Activated T-cell treated with anti-CD3 and anti-CD28 coated beads for 4 hours (primary cell): Measurements from ENCODE around the gene VEPH1.

Experiments
- DNase-seq: peaks from one replicate; pipeline ENCODE4 v3.0.0-alpha.2; 2020

VEPH1 gene

DNA sequence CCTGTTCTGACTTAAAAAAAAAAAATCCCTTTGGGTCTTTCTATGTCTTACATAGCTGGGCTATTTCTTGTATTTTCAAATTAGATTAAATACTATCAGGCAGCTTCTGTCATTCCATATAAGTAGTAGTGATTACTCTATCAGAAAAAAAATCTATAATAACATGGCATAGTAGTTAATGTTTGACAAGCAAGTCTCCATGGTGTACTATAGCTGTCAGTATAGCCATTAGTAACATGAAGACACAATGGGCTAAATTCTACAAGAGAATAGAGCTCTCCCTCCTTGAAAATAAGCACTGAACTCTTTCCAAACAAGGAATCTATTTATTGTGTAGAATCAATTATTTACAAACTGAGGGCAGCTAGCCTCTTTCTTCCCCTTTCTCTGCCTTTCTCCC lies 19.4 kb upstream of the VEPH1 start:
- DNase-seq: no peak

DNA sequence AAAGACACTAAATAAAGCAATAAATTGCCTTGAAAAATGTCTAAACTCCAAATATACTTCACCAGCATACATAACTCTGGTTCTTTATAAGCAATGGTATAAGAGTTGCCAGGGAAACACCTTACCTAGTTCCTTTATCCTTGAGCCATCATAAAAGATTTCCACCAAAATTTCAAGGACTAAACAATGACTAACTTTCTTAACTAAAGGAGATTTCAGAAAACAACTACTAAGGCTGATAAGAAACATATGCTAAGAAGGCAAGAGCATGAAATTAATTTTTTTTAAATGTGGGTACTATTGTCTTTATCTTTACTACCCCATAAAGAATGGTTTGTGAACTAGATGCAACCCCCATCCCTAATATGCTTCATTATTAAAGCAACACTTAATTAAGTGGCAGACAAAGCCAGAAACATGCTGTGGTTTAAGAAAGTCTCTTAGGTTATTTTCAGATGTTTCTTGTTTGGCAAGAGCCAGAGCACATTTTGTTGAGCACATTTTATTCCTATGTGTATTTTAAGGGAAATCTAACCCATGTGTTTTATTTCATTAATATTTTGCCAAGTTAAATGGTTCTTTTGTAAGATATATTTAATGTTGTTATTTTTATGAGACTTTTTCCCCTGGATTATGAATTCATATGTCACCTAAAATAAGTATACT lies 17.4 kb upstream of the VEPH1 start:
- no peak for DNase-seq

DNA sequence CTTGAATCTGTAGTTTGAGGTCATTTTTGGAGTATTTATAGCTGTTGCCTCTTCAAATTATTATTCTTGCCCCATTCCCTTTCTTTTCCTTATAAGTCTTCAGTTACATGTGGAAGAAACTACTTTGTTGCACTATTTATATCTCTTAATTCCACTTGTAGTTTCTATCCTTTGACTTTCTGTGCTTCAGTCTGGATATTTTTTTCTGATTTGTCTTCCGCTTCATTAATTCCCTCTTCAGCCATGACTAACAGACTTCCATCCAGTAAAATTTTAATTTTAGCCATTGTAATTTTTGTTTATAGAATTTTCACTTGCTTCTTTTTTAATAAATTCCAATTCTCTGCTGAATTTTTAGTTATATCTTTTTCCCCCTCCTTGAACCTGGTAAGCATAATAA lies 15.7 kb upstream of the VEPH1 start:
- no peak for DNase-seq

DNA sequence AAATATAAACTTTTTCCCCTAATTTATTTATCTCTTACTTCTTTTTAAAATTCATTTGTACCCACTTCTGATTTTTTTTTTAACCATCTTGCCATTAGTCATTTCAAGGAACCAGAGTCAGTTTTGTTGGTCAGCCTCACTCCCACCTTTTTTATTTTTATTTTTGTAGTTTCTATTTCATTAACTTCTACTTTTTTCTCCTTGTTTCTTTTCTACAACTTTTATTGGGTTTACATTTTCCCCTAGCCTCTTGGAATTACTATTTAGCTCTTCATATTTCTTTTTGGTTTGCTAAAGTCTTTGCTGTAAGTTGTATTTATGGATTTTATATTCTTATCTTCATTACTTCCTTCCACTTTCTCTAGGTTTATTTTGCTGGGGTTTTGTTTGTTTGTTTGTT lies 13.7 kb upstream of the VEPH1 start:
- no peak for DNase-seq

DNA sequence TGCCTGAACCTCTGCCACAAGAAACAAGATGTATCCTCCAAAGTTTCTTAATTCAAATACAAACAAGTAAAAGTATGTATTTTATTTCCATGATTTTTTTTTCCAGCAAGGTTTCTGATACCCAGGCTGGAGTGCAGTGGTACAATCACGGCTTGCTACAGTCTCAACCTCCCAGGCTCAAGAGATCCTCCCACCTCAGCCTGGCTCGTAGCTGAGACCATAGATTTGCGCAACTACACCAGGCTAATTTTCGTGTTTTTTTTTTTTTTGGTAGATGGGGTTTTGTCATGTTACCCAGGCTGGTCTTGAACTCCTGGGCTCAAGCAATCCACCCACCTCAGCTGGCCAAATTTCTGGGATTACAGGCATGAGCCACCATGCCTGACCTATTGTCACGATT lies 12.2 kb upstream of the VEPH1 start:
- no peak for DNase-seq

DNA sequence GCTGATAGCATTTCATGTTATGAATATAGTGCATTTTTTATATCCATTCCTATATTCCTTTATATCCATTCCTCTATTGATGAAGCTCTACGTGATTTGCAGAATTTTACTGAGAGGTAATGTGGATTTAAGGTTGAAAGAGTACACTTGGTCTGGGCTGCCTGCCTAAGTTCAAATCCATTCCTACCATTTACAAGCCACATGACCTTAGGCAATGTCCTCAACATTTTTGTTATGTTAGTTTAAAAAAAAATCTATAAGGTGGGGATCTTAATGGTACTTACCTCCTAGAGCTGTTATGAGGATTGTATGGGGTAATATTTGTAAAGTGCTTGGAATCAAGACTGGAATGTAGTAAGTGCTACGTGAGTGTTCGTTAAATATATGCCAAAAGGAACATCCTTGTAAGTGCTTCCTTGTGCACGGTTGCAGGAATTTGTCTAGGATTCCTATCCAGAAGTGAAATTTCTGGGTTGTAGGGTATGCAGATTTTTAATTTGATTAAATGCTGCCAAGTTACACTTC lies 11.2 kb upstream of the VEPH1 start:
- no peak for DNase-seq

DNA sequence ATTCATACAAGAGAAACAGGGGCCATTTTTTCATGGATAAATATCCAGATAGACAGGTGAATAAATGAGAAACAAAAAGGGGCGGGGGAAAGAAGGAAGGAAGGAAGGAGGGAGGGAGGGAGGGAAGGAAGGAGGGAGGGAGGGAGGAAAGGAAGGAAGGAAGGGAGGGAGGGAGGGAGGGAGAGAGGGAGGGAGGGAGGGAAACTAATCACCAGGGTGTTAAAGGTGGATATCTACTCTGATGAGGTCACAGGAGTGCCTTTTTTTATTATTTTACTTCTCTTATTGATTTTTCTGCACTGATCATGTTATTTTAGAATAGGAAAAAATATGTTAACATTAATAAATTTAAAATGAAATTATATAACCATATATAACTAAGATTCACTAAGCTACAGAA lies 10.4 kb upstream of the VEPH1 start:
- DNase-seq: no peak

DNA sequence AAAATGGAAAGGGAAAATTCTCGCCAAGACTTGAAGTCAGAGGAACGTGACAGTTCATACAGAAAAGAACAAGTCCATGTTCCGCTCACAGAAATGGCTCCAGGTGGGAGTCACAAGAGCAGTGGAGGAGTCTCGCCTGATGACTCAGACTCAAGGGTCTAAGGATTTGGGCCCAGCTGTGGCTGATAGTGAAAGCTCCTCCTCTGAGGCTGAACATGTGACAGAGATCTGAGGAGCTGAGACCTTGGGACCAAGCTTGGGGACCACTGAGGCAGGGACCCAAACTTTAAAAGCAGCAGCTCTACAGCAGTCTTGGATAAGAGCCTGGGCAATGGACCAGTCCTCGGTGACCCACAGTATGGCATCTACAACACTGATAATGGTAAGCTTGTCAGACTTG lies 9.3 kb upstream of the VEPH1 start:
- DNase-seq: no peak

DNA sequence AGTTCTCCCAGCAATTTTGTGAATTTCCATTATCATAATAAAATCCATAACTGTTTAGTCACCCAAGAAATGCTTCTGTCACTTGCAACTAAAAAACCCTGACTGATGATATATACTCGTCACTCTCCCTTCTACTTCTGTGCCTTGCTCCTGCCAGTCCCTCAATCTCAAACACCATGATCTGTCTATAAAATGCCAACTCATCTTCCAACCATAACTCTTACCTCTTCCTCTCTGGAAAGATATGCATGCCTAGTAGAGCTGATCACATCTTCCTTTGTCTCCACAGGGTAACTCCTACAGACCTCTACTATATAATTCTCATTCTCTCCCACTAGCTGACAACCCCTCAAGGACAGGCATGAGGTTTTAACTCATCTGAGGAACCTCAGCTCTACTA lies 5.2 kb upstream of the VEPH1 start:
- no peak for DNase-seq

DNA sequence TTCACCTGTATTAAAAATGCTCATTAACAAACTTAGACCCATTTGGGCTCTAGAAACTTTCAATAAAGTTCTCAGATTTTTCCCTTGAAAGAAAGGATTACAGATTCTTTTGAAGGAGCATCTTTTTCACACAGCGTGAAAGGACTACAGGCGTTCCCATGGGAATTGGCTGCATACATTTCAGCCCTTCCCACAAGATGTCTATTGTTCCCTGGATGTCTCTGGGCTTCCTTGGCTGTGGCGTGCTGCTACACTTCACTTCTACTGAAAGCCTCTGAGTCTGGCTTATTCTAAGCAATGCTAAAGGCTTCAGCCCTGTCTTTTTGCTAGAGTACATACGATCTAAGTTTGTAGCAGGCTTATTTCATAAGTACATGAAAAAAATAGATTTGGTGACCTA lies 1.4 kb downstream of the VEPH1 start:
- no peak for DNase-seq

DNA sequence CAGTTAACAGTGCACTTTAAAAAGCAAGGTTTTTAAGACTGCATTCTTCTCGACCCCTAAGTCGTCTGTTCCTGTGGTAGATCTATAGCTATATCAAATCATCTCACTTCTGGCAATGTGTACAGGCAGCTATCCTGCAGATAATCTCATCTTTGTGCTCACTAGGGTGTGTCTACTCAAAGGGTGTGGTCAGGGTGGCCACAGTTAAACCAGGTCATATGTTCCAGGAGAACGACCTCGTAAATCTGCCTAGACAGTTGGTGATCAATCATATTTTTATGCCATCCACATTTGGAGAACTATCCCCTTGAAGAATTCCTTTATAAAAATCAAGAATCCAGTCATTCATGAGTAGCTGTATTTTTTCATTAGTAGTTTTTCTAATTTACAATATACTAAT lies 3.0 kb downstream of the VEPH1 start:
- no peak for DNase-seq

DNA sequence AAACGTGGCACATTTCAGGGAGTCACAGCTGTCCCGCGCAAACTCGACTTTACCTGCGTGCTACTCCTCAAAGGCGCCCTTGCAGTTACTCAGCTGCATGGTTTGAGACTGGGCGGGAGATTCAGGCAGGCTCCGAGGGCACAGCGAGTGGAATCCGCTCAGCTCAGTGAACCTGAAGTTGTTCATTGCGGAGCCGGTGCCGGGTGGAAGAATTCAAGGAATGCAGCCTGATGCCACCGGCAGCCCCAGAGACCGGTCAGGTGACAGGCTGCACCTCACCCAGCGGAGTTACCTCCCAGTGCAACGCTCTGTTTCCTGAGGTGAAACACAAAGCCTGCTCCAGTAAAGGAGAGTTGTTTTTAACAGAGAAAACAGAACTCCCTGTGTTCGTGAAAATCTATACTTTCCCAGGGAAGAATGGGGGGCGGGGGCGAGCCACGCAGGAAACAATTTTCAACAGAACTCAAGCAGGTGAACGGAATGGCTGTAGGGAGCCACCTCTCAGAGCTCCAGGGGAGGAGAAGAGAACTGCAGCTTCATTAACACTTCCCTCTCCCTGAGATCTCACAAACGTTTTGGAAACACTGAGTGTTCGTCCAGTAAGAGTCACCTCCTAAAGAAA lies 3.8 kb downstream of the VEPH1 start:
- no peak for DNase-seq

DNA sequence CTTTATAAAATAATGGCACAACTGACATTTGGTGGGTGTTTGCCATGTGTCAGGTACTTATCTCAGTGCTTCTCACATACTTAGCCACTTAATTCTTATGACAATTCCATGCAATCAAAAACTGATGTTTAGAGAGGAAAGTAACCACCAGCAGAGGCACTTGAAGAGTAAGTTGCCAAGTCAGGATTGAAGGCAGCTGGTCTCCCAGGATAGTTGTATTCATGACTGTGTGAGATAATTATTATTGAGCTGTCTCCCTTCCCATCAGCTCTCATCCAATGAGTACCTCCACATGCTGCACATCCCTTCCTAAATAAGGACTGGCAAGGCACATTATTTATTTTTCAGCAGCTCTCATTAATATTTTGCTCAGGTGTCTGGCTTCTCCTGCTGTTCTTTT lies 4.8 kb downstream of the VEPH1 start:
- DNase-seq: no peak

DNA sequence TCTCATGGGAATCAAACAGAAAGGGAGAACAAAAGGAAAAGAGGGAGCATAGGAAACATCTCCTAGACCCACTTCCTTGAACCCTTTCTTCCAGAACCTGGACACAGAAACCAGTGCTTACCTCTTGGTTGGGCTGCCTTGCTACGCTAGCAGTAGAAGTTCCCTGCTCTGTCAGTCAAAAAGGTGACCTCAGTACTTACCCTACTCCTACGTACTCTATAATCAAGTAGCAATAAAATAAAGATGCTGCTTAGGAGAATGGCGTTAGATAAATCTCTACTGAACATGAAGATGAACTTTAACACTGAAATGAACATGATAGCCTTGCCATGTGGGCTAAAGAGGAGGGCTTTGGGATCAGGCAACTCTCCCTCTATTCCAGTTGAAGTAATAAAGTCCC lies 7.4 kb downstream of the VEPH1 start:
- DNase-seq: no peak

DNA sequence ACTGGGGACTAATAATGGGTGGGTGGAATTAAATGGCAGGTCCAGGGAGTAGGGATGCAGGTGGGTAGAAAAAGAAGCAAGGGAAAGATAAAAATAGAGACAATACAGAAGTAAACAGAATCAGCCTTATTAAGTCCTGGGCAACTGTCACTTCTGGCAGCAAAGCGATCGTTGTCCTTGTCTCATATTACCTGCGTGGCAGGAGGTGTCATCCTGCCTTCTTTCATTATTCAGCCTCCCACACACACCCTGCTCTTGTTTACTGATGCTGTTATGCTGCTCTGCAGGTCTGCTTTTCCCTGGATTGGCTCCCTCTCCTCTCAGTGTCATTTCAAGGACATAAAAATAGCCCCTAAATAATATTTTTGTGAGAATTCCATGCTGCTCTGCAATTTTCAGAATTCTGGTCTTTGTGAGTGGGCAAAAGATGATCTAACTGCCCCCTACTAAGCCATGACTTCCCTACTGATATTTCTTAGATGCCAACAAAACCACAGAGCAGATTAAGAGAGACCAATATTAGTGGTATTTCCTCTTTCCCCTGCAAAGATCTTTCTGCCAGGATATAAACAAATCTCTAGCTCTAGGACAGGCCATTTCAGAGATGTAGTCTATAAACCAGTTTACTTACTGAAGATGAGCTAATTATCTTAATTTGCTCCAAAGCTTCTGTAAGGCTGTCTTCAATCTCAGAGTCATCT lies 8.5 kb downstream of the VEPH1 start:
- DNase-seq: no peak

DNA sequence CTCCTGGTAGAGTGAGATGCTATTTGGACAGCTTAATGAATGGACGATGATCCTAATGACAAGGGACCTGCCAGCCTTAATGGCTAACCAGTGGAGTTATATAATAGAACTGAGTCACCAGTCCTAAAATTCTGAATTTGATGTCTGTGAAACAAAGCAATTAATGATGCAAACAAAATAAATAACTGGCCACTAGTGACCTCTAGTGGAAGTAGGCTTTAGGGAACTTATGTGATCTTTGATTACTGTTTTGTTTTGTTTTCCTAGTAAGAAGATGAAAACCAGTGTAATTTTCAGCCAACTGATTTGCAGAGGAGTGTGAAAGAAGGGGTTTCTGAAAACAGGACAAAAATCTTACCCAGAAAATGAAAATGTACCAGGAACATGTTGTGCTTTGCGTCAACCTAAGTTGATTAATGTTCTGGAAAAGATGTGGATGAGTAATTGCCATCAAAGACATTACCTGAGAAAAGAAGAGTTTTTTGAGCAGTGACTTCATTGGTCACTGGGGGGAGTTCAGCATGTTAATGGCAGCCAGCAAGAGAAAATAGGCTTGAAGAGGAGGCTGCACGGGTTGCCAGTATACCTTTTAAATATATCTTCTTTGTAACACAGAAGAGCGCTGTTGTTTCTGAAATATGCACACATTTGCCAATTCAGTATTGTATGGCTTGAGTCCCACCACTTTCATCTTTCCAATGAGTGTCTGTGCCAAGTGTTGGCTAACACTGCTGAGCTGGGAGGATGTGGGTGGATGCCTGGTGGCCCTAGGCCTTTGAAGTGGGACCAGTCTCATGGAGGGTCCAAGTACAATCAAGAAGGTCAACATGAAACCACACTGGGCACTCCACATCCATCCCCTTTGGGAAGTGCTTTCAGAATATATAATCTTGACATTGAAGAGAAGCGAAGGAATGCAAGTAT lies 9.3 kb downstream of the VEPH1 start:
- no peak for DNase-seq

DNA sequence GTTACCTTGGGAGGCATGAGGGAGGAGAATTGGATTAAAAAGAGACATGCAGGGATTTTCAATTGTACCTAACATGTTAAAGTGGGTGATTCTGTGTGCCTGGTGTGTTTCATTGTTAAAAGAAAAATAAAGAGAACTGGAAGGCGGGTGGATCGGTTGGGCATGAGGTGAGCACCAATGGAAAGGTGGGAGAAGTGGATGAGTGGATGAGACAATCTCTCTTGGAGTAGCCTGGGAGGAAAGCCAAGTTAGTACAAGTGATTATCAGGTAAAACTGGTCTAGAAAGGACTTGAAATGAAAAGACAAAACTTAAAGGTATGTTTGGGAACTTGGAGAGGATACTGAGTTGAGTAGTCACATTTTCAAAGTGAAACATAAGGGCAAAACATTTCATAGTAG lies 12.1 kb downstream of the VEPH1 start:
- DNase-seq: no peak

DNA sequence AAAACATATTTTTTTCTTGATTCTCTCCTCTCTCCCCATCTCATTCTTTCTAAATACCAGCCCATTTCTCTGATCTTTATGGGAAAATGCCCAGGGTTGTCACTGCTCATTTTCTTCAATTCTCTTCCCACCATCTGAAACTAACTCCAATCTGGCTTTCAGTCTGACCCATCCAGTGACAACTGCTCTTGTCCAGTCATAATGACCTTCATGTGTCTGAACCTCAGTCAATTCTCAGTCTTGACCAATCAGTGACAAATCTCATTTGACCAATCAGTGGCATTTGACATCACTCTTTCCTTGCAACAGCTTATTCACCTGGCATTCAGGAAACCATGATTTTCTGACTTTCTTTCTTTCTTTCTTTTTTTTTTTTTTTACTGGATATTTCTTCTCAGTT lies 15.1 kb downstream of the VEPH1 start:
- DNase-seq: no peak

DNA sequence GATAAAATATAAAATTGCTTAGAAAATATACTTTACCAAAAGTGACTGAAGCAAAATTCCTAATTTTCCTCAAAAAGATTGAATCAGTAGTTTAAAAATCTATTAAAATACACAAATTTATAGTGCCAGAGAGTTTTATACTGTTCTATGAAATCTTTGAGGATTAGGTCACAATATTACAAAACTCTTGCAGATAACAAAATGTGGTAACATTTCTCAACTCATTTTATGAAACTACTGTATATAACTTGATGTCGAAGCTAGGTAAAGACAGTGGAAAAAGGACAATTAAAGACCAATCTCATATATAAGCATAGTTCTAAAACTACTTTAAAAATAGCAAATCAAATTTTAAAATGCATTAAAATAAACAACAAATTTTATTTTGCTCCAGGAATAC lies 15.9 kb downstream of the VEPH1 start:
- no peak for DNase-seq

DNA sequence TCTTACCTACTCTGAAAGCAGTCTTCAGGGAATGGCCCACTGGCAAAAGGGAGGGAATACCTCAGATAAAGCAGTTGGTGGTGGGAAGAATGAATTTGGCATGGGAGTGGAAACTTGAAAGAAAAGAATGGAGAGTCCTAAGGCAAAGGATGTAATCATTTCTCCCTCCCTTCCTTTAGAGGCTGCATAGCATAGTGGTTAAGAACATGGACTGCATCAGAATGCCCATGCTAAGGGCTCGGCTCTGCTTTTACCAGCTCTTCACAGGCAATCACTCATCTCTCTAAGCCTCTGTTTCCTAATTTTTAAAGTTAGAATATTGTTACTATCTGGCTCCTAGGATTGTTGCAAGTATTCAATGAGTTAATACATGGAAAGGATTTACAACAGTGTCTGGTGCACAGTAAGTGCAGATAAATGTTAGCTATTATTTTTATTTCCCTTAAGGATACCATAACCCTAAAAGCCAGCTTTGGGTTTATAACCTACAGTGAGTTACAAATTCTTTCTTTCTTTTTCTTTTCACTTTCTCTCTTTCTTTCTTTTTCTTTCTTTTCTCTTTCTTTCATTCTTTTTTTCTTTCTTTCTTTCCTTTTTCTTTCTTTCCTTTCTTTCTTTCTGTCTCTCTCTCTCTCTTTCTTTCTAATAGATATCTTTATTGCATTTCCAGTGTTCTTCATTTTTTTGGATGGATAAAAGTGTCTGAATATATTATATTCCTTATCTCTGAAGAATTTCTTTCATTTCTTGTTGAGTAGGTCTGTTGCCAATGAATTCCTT lies 23.6 kb downstream of the VEPH1 start:
- DNase-seq: no peak

DNA sequence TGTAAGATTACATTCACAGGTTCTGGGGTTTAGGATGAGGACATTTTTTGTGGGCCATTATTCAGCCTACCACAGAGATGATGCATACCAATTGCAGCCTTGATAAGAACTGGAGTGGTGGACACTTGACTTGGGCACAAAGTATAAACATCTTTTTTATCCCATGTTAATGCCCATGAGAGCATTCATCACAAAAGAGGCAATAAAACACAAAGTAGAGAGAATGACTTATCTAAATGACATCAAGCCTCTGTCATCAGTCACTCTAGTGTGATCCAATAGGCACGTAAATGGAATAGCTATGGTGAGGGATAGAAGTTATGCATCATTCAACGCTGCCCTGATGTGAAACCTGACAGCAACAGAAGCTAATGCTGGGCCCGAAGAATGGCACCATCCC lies 25.8 kb downstream of the VEPH1 start:
- no peak for DNase-seq

DNA sequence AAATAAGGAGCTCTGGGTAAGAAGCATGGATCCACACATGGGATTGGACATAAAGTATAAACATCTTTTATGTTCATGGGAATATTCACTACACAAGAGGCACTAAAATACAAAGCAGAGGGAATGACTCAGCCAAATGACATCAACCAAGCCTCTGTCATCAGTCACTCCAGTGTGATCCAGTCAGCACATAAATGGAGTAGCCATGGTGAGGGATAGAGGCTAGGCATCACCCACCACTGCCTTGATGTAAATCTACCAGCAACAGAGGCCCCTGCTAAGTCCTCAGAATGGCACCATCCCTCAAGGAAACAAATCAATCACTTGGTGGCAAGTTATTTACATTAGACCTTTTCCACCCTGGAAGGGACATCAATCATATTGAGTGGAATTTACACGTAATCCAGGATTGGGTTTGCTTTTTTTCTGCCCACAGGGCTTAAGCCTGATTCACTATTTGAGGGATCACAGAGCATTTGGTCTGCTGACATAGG lies 27.2 kb downstream of the VEPH1 start:
- DNase-seq: no peak
